AG04449 (cell line): ENCODE results near the gene CLEC10A.
"Not testable (repeated sequence)": the region's sequence is repeated elsewhere in the genome, so short reads cannot be mapped to it uniquely, and the experiment has no call there.

ENCODE experiments used
- CTCF ChIA-PET: fragments of 350-600 bp; formaldehyde crosslinking; extraction: SDS; loops from one replicate; lab custom pipeline; 2021; ENCODE audit warnings: antibody characterized with exemption; lab: Yijun Ruan, JAX
- POLR2A ChIA-PET: fragments of 400-600, 350-600 bp; formaldehyde crosslinking; extraction: SDS; loops from one replicate; lab custom pipeline; 2020; ENCODE audit warnings: antibody characterized with exemption, inconsistent platforms; lab: Yijun Ruan, JAX
- DNase-seq: peaks from one replicate; pipeline ENCODE4 v3.0.0-alpha.2; 2010; ENCODE audit warnings: low read depth, low spot score
- H3K4me3 ChIP-seq: 2 replicates; pipeline ENCODE4 v1.5.1; 2011; ENCODE audit warnings: low read depth, mild to moderate bottlenecking, control low read depth, low read length
- CTCF ChIP-seq: IDR thresholded peaks from one replicate; pipeline ENCODE4 v1.5.1; 2011; ENCODE audit warnings: mild to moderate bottlenecking, moderate library complexity, low read length, control low read depth, inconsistent platforms; ENCODE audit not compliant: insufficient read depth; ENCODE audit errors: missing control alignments

The CLEC10A gene

GRCh38 chr17:7098802-7099459 is 18.9 kb upstream of the CLEC10A start:
- H3K4me3 ChIP-seq = no peak overlapping the region
- ChIA-PET POLR2A (no interaction called here), CTCF (interaction anchor here (1.1 to 1.8 kb wide), 2 partner anchors 47 to 198 kb away, joined by 4 to 6 read pairs; no protein-coding TSS in a partner anchor)
- no peak for DNase-seq
- TF ChIP-seq CTCF = no peak

- CTCF ChIA-PET = interaction anchor here (0.8 to 1.8 kb wide), 3 partner anchors 46 to 199 kb away, joined by 3 to 6 read pairs (median 4); no protein-coding TSS in a partner anchor
- no peak for DNase-seq
- POLR2A ChIA-PET = no interaction called here
- no peak for TF ChIP-seq CTCF
- H3K4me3 ChIP-seq = no peak overlapping the region
These were observed 17.9 kb upstream of the CLEC10A start for GRCh38 chr17:7097940-7098339.

- no peak for TF ChIP-seq CTCF
- no peak overlapping the region for H3K4me3 ChIP-seq
- CTCF ChIA-PET = interaction anchor here (1.0 kb wide), 1 partner anchor 81 kb away, joined by 3 read pairs; no protein-coding TSS in a partner anchor
- no peak for DNase-seq
- POLR2A ChIA-PET = no interaction called here
These were observed 15.6 kb upstream of the CLEC10A start for GRCh38 chr17:7095625-7096024.

GRCh38 chr17:7094652-7095019 is 14.6 kb upstream of the CLEC10A start:
- ChIA-PET POLR2A (no interaction called here), CTCF (no interaction called here)
- no peak for TF ChIP-seq CTCF
- H3K4me3 ChIP-seq = no peak overlapping the region
- no peak for DNase-seq

GRCh38 chr17:7091311-7092005 is 11.4 kb upstream of the CLEC10A start:
- CTCF ChIA-PET, H3K4me3 ChIP-seq, DNase-seq, POLR2A ChIA-PET: not testable (repeated sequence)

GRCh38 chr17:7089570-7089969 is 9.5 kb upstream of the CLEC10A start:
- CTCF ChIA-PET = interaction anchor here (1.0 kb wide), 1 partner anchor 44 kb away, joined by 4 read pairs; no protein-coding TSS in a partner anchor
- H3K4me3 ChIP-seq, DNase-seq, POLR2A ChIA-PET: not testable (repeated sequence)

- H3K4me3 ChIP-seq, CTCF ChIA-PET, DNase-seq, POLR2A ChIA-PET: not testable (repeated sequence)
These were observed 8.4 kb upstream of the CLEC10A start for GRCh38 chr17:7088442-7088841.
